Measurements from ENCODE around the gene RASGRP2.

DNA sequence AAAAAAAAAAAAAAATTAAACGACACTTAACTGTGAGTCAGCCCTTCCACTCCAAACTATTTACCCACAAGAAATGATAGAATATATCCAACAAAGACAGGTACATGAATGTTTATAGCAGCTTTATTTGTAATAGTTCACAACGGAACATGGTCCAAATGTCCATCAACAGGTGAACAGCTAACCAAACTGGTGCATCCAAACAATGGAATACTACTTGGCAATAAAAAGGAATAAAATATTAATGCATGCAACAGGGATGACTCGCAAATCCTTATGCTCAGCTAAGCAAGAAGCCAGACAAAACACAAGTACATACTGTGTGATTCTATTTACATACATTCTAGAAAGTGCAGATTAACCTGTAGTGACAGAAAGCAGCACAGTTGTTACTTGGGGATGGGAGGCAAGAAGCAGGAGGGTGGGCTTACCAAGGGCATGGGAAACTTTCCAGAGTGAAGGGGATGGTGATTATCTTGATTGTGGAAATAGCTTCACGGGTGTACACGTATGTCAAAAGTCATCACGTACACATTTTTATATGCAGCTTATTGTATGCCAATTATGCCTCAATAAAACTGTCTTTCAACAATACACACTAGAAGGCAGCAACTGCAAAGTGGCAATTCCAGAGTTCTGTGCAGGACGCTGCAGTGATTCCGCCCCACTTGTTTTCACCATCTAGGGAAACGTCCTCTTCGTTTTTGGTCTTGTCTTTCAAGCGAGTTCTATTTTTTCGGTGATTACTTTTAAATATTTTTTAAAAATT, 41.1 kb upstream of the RASGRP2 start:
- no peak for TF ChIP-seq EZH2 (IDR thresholded peaks at IDR 0.05)
- no peak for TF ChIP-seq POLR2AphosphoS5 (IDR thresholded peaks at IDR 0.05; ENCODE audit: borderline replicate concordance, low read depth, low read length)
- TF ChIP-seq FOXP2 (optimal IDR thresholded peaks at IDR 0.05; ENCODE audit: control extremely low read depth, extremely low read length, insufficient read depth), result no peak
